ENCODE results near the gene SPPL2A. TPM values are rescaled to one million over a fixed set of nuclear protein-coding genes. Genes with fewer than 3 reads are reported as not detected.
"Not testable (repeated sequence)": the region's sequence is repeated elsewhere in the genome, so short reads cannot be mapped to it uniquely, and the experiment has no call there.

The SPPL2A gene
- 100 to 1,000 TPM; 263 to 348 TPM for total RNA-seq
- long read RNA-seq, full-length matches to known transcripts = 135 of 242 reads
- long read RNA-seq, partial matches to known transcripts = 4 of 242 reads
- long read RNA-seq, other reads (novel, unspliced or antisense) = 103 of 242 reads

GRCh38 chr15:50765195-50765967 lies at the start of gene SPPL2A:
SPPL2A (minus strand) TSS chr15:50765706; CDS start chr15:50765533, 173 bp downstream.
- ATAC-seq (peak; percentile 81), DNase-seq (peak; percentile 85 to 88)
- intact Hi-C loops (cut with DNase I, micrococcal nuclease) = loop anchor here in 1 of 2 donors (10.0 kb wide), 1 partner anchor 109 kb away; no protein-coding TSS in a partner anchor

- DNase-seq = no peak
- intact Hi-C loops (cut with DNase I, micrococcal nuclease) = no loop called here
- no peak for ATAC-seq
These were observed 49.1 kb upstream of the SPPL2A start for GRCh38 chr15:50814634-50815033.

- no peak for DNase-seq
- no peak for ATAC-seq
- intact Hi-C loops (cut with DNase I, micrococcal nuclease) = no loop called here
These were observed 48.4 kb upstream of the SPPL2A start for GRCh38 chr15:50813865-50814264.

- intact Hi-C loops (cut with DNase I, micrococcal nuclease) = no loop called here
- DNase-seq (no peak), ATAC-seq (no peak)
These were observed 47.6 kb upstream of the SPPL2A start for GRCh38 chr15:50813089-50813488.

GRCh38 chr15:50812181-50812506 lies 46.6 kb upstream of the SPPL2A start:
- not testable (repeated sequence) for DNase-seq

GRCh38 chr15:50811461-50812180 lies 46.1 kb upstream of the SPPL2A start:
- ATAC-seq = peak; percentile 25
- intact Hi-C loops (cut with DNase I, micrococcal nuclease); DNase-seq: not testable (repeated sequence)

More at GRCh38 chr15:50812181-50812506, 46.6 kb upstream of the SPPL2A start:
- intact Hi-C loops (cut with DNase I, micrococcal nuclease); ATAC-seq: not testable (repeated sequence)

GRCh38 chr15:50810128-50810527 lies 44.6 kb upstream of the SPPL2A start:
- DNase-seq (no peak), ATAC-seq (no peak)
- intact Hi-C loops (cut with DNase I, micrococcal nuclease) = no loop called here

GRCh38 chr15:50808728-50809127 lies 43.2 kb upstream of the SPPL2A start:
- no peak for ATAC-seq
- intact Hi-C loops (cut with DNase I, micrococcal nuclease) = no loop called here
- DNase-seq = no peak

GRCh38 chr15:50803479-50804180 lies 38.1 kb upstream of the SPPL2A start:
- no peak for DNase-seq

GRCh38 chr15:50800715-50801114 lies 35.2 kb upstream of the SPPL2A start:
- ATAC-seq (no peak), DNase-seq (no peak)
- intact Hi-C loops (cut with DNase I, micrococcal nuclease) = no loop called here

More at GRCh38 chr15:50803479-50804180, 38.1 kb upstream of the SPPL2A start:
- peak; percentile 74 for ATAC-seq
- intact Hi-C loops (cut with DNase I, micrococcal nuclease) = no loop called here

GRCh38 chr15:50798684-50799083 lies 33.2 kb upstream of the SPPL2A start:
- DNase-seq (peak in 1 of 2 donors; percentile 55), ATAC-seq (peak; percentile 71)
- intact Hi-C loops (cut with DNase I, micrococcal nuclease) = no loop called here

- ATAC-seq (peak; percentile 60), DNase-seq (no peak)
- intact Hi-C loops (cut with DNase I, micrococcal nuclease) = no loop called here
These were observed 32.4 kb upstream of the SPPL2A start for GRCh38 chr15:50797926-50798325.

- ATAC-seq (peak; percentile 79), DNase-seq (peak; percentile 74 to 89)
- intact Hi-C loops (cut with DNase I, micrococcal nuclease) = no loop called here
These were observed 26.0 kb upstream of the SPPL2A start for GRCh38 chr15:50791486-50791885.

GRCh38 chr15:50790778-50791453 lies 25.4 kb upstream of the SPPL2A start:
- peak in 1 of 2 donors; percentile 49 for DNase-seq
- intact Hi-C loops (cut with DNase I, micrococcal nuclease) = no loop called here
- peak; percentile 76 for ATAC-seq

- no peak for ATAC-seq
- no peak for DNase-seq
- intact Hi-C loops (cut with DNase I, micrococcal nuclease) = no loop called here
These were observed 21.4 kb upstream of the SPPL2A start for GRCh38 chr15:50786871-50787270.

- intact Hi-C loops (cut with DNase I, micrococcal nuclease) = no loop called here
- DNase-seq = no peak
- ATAC-seq = peak; percentile 14
These were observed 20.9 kb upstream of the SPPL2A start for GRCh38 chr15:50786438-50786837.

- intact Hi-C loops (cut with DNase I, micrococcal nuclease) = no loop called here
- no peak for DNase-seq
- no peak for ATAC-seq
These were observed 18.4 kb upstream of the SPPL2A start for GRCh38 chr15:50783895-50784294.

GRCh38 chr15:50783411-50783810 lies 17.9 kb upstream of the SPPL2A start:
- ATAC-seq = peak; percentile 25
- intact Hi-C loops (cut with DNase I, micrococcal nuclease) = no loop called here
- DNase-seq = no peak

- intact Hi-C loops (cut with DNase I, micrococcal nuclease) = no loop called here
- DNase-seq (no peak), ATAC-seq (peak; percentile 39)
These were observed 12.6 kb upstream of the SPPL2A start for GRCh38 chr15:50778086-50778485.
